Measurements from ENCODE around the gene ALG14.

GRCh38 chr1:95096218-95096841 is 23.6 kb upstream of the ALG14 start:
- TF ChIP-seq, protein P1, sequence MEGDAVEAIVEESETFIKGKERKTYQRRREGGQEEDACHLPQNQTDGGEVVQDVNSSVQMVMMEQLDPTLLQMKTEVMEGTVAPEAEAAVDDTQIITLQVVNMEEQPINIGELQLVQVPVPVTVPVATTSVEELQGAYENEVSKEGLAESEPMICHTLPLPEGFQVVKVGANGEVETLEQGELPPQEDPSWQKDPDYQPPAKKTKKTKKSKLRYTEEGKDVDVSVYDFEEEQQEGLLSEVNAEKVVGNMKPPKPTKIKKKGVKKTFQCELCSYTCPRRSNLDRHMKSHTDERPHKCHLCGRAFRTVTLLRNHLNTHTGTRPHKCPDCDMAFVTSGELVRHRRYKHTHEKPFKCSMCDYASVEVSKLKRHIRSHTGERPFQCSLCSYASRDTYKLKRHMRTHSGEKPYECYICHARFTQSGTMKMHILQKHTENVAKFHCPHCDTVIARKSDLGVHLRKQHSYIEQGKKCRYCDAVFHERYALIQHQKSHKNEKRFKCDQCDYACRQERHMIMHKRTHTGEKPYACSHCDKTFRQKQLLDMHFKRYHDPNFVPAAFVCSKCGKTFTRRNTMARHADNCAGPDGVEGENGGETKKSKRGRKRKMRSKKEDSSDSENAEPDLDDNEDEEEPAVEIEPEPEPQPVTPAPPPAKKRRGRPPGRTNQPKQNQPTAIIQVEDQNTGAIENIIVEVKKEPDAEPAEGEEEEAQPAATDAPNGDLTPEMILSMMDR (IDR thresholded peaks at IDR 0.05; ENCODE audit: low read depth, low read length, poor library complexity, severe bottlenecking) = no peak
- TF ChIP-seq EZH2phosphoT487 (IDR thresholded peaks at IDR 0.05; ENCODE audit: borderline replicate concordance, low read length) = no peak

All from DOHH2 (cell line).